ENCODE results near the gene KAZN.

KAZN gene

GRCh38 chr1:15064217-15064929, 465.9 kb downstream of the KAZN start:
- no peak for ATAC-seq
- no peak for DNase-seq

- ATAC-seq: no peak
- no peak for DNase-seq
These were observed 466.8 kb downstream of the KAZN start for GRCh38 chr1:15065291-15065690.

GRCh38 chr1:15065736-15066135, 467.3 kb downstream of the KAZN start:
- ATAC-seq (no peak), DNase-seq (no peak)

- peak; percentile 12 for DNase-seq
- ATAC-seq: no peak
These were observed 467.7 kb downstream of the KAZN start for GRCh38 chr1:15066191-15066590.

- no peak for ATAC-seq
- DNase-seq: no peak
These were observed 468.7 kb downstream of the KAZN start for GRCh38 chr1:15067148-15067547.

GRCh38 chr1:15068152-15068551, 469.7 kb downstream of the KAZN start:
- ATAC-seq: no peak
- DNase-seq: no peak

- ATAC-seq: no peak
- DNase-seq: no peak
These were observed 470.5 kb downstream of the KAZN start for GRCh38 chr1:15068997-15069396.

- DNase-seq (no peak), ATAC-seq (no peak)
These were observed 471.8 kb downstream of the KAZN start for GRCh38 chr1:15070145-15070748.

- no peak for DNase-seq
- no peak for ATAC-seq
These were observed 473.5 kb downstream of the KAZN start for GRCh38 chr1:15071936-15072335.

GRCh38 chr1:15073799-15074308, 475.4 kb downstream of the KAZN start:
- ATAC-seq: no peak
- no peak for DNase-seq

- ATAC-seq (no peak), DNase-seq (no peak)
These were observed 476.7 kb downstream of the KAZN start for GRCh38 chr1:15075175-15075574.

GRCh38 chr1:15075817-15076216, 477.3 kb downstream of the KAZN start:
- DNase-seq (no peak), ATAC-seq (no peak)

- DNase-seq: no peak
These were observed 478.3 kb downstream of the KAZN start for GRCh38 chr1:15076807-15077206.

GRCh38 chr1:15077384-15077783, 478.9 kb downstream of the KAZN start:
- ATAC-seq: no peak
- no peak for DNase-seq

More at GRCh38 chr1:15076807-15077206, 478.3 kb downstream of the KAZN start:
- no peak for ATAC-seq

- no peak for DNase-seq
- ATAC-seq: peak; percentile 16
These were observed 482.0 kb downstream of the KAZN start for GRCh38 chr1:15080328-15081007.

GRCh38 chr1:15081102-15081501, 482.6 kb downstream of the KAZN start:
- no peak for ATAC-seq
- no peak for DNase-seq

- DNase-seq (no peak), ATAC-seq (no peak)
These were observed 485.1 kb downstream of the KAZN start for GRCh38 chr1:15083578-15083977.

GRCh38 chr1:15088281-15088971, 489.9 kb downstream of the KAZN start:
- ATAC-seq (no peak), DNase-seq (no peak)

- no peak for ATAC-seq
- no peak for DNase-seq
These were observed 490.9 kb downstream of the KAZN start for GRCh38 chr1:15089258-15089992.

- DNase-seq: peak; percentile 24
- ATAC-seq: peak; percentile 43
These were observed 491.9 kb downstream of the KAZN start for GRCh38 chr1:15090373-15090772.

GRCh38 chr1:15094056-15094455, 495.6 kb downstream of the KAZN start:
- DNase-seq: no peak
- ATAC-seq: no peak
